Smooth muscle cell (in vitro differentiated cells): ENCODE measurements around the gene CELF4. TPM values are rescaled to one million over a fixed set of nuclear protein-coding genes. Genes with fewer than 3 reads are reported as not detected.

Experiments used
- DNase-seq: peaks from one replicate; lab custom pipeline; 2025; ENCODE audit not compliant: unreplicated experiment; lab: John Stamatoyannopoulos, UW
- H2AFZ ChIP-seq: fragments of 200-600 bp; sonication (generic); 2 replicates; pipeline ENCODE4 v1.6.0; 2016; ENCODE audit warnings: antibody characterized with exemption, low read depth, mild to moderate bottlenecking
- H3F3A ChIP-seq: fragments of 200-600 bp; sonication (generic); 2 replicates; pipeline ENCODE4 v1.6.0; 2017; ENCODE audit warnings: antibody characterized with exemption, low read depth
- H3K27ac ChIP-seq: fragments of 200-600 bp; sonication (generic); 2 replicates; pipeline ENCODE4 v1.5.1; 2016; ENCODE audit warnings: low read depth, mild to moderate bottlenecking
- H3K27me3 ChIP-seq: fragments of 200-600 bp; sonication (generic); 2 replicates; pipeline ENCODE4 v1.6.1; 2016; ENCODE audit warnings: low read depth, mild to moderate bottlenecking
- H3K36me3 ChIP-seq: fragments of 200-600 bp; sonication (generic); 2 replicates; pipeline ENCODE4 v1.5.1; 2016; ENCODE audit warnings: low read depth
- H3K4me1 ChIP-seq: fragments of 200-600 bp; sonication (generic); 2 replicates; pipeline ENCODE4 v1.5.1; 2016; ENCODE audit warnings: low read depth
- H3K4me2 ChIP-seq: fragments of 200-600 bp; sonication (generic); 2 replicates; pipeline ENCODE4 v1.6.0; 2016; ENCODE audit warnings: mild to moderate bottlenecking
- H3K4me3 ChIP-seq: fragments of 200-600 bp; sonication (generic); 2 replicates; pipeline ENCODE4 v1.5.1; 2016; ENCODE audit warnings: mild to moderate bottlenecking
- H3K79me2 ChIP-seq: fragments of 200-600 bp; sonication (generic); 2 replicates; pipeline ENCODE4 v1.6.0; 2016; ENCODE audit warnings: low read depth, mild to moderate bottlenecking
- H3K9ac ChIP-seq: fragments of 200-600 bp; sonication (generic); 2 replicates; pipeline ENCODE4 v1.6.0; 2016; ENCODE audit warnings: low read depth
- H3K9me3 ChIP-seq: fragments of 200-600 bp; sonication (generic); replicated peaks from 2 replicates; pipeline ENCODE4 v1.5.1; 2016; ENCODE audit warnings: low read depth
- H4K20me1 ChIP-seq: fragments of 200-600 bp; sonication (generic); 2 replicates; pipeline ENCODE4 v1.6.0; 2016; ENCODE audit warnings: low read depth
- WGBS: methylation state at CpG from one replicate; pipeline ENCODE4 v1.1.7; 2016; ENCODE audit warnings: low lambda C conversion rate; 5-methylcytosine and 5-hydroxymethylcytosine counted together
- polyA plus RNA-seq: library from polyadenylated mRNA; unstranded; fragments of >200 nt; fragmentation: Nextera tagmentation; extraction: Ambion mirVana; gene quantifications from 2 replicates; pipeline ENCODE4 v1.2.1, GENCODE V29; 2016
- total RNA-seq: library from RNA; depleted of rRNA; stranded (reverse); fragments of >200 nt; gene quantifications from 2 replicates; pipeline ENCODE4 v1.2.3, GENCODE V29; 2014
- TF ChIP-seq, protein P1 (sequence below): fragments of 200-600 bp; sonication (generic); IDR thresholded peaks from 2 replicates; pipeline ENCODE4 v1.5.1; 2017; ENCODE audit warnings: borderline replicate concordance, mild to moderate bottlenecking, antibody characterized with exemption; ENCODE audit not compliant: insufficient read depth, poor library complexity, severe bottlenecking

CELF4 gene
- total and polyA plus RNA-seq, 2 experiments from 2014 or later: 0.40 TPM; not detected in 1

- Histone ChIP-seq H3F3A (no peaks in the 10 kb centered on the region), H3K27me3 (peaks cover under 1% of the 10 kb centered on the region), H3K79me2 (no peaks in the 10 kb centered on the region), H3K9ac (no peak overlapping the region), H3K9me3 (no peaks in the 10 kb centered on the region), H4K20me1 (no peaks in the 10 kb centered on the region), H2AFZ (no peak overlapping the region), H3K4me3 (no peak overlapping the region), H3K27ac (no peak overlapping the region), H3K4me2 (no peak overlapping the region), H3K4me1 (no peaks in the 10 kb centered on the region), H3K36me3 (no peaks in the 10 kb centered on the region)
- 56% methylated on average over 12 of the region's 12 CpGs for WGBS
- TF ChIP-seq, protein P1, sequence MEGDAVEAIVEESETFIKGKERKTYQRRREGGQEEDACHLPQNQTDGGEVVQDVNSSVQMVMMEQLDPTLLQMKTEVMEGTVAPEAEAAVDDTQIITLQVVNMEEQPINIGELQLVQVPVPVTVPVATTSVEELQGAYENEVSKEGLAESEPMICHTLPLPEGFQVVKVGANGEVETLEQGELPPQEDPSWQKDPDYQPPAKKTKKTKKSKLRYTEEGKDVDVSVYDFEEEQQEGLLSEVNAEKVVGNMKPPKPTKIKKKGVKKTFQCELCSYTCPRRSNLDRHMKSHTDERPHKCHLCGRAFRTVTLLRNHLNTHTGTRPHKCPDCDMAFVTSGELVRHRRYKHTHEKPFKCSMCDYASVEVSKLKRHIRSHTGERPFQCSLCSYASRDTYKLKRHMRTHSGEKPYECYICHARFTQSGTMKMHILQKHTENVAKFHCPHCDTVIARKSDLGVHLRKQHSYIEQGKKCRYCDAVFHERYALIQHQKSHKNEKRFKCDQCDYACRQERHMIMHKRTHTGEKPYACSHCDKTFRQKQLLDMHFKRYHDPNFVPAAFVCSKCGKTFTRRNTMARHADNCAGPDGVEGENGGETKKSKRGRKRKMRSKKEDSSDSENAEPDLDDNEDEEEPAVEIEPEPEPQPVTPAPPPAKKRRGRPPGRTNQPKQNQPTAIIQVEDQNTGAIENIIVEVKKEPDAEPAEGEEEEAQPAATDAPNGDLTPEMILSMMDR: no peak
- DNase-seq: no peak
These were observed 16.8 kb downstream of the CELF4 start for GRCh38 chr18:37548679-37549289.

DNA sequence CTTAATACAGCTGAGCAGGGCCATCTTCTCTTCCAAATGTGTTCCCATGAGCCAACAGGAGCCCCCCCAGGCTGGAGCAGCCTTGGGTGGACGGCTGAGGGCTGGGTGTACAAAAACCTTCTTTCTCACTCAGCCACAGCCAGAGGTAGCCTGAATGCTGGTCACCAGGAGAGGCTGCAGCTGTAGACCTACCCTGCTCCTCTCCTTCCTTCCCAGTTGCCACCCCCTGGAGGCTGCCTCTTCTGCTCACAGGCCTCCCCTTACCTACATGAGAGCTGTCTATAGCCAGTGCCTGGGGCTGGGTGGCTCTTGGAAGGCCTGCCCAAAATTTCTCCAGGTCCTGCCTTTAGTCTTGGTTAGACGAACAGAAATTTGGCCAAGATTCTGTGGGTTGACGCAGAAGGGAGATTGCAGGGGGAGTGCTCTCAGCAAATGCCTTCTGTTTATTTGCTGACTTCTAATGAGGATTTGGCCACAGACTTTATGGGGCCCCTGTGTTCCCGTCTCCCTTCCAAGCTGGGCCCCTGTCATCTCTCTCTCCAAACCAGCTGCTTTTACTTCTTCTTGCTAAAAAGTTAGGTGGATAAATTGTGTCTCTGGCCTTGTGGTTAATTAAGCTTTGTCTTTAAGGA is 18.3 kb downstream of the CELF4 start:
- no peak overlapping the region for H3K27ac ChIP-seq
- H3K36me3 ChIP-seq: no peaks in the 10 kb centered on the region
- no peaks in the 10 kb centered on the region for H4K20me1 ChIP-seq
- no peak overlapping the region for H3K4me3 ChIP-seq
- H3K9me3 ChIP-seq: no peaks in the 10 kb centered on the region
- TF ChIP-seq, protein P1: no peak
- H3K9ac ChIP-seq: no peak overlapping the region
- H3F3A ChIP-seq: no peaks in the 10 kb centered on the region
- H3K27me3 ChIP-seq: no peaks in the 10 kb centered on the region
- WGBS: 42% methylated on average over 3 of the region's 4 CpGs
- DNase-seq: no peak
- H2AFZ ChIP-seq: no peak overlapping the region
- no peak overlapping the region for H3K4me2 ChIP-seq
- no peaks in the 10 kb centered on the region for H3K79me2 ChIP-seq
- H3K4me1 ChIP-seq: no peaks in the 10 kb centered on the region

DNA sequence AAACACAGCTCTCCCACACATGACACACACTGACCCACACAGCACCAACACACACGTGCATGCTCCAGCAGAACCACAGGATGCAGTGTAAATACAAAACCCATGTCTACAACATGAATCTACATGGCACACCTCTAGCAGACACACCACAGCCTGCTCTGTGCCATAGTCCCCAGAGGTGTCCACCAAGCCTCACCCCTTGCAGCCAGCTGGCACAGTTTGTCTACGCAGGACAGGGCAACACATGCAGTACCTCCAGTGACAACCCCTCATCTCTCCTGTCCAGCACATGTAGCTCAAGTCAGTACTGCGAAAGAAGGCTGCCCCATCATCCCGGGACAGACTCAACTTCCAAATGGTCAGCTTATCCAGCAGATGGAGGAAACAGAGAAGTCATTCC is 18.9 kb downstream of the CELF4 start:
- H2AFZ ChIP-seq: no peak overlapping the region
- no peak overlapping the region for H3K4me3 ChIP-seq
- H4K20me1 ChIP-seq: no peaks in the 10 kb centered on the region
- H3K4me2 ChIP-seq: no peak overlapping the region
- H3K4me1 ChIP-seq: no peaks in the 10 kb centered on the region
- no peaks in the 10 kb centered on the region for H3K79me2 ChIP-seq
- 78% methylated on average over 4 of the region's 4 CpGs for WGBS
- H3K27me3 ChIP-seq: peaks cover 3% of the 10 kb centered on the region
- H3K27ac ChIP-seq: no peak overlapping the region
- no peak overlapping the region for H3K9ac ChIP-seq
- H3K36me3 ChIP-seq: no peaks in the 10 kb centered on the region
- DNase-seq: no peak
- TF ChIP-seq, protein P1: no peak
- no peaks in the 10 kb centered on the region for H3F3A ChIP-seq
- H3K9me3 ChIP-seq: no peaks in the 10 kb centered on the region

- no peak overlapping the region for H3K27ac ChIP-seq
- no peaks in the 10 kb centered on the region for H4K20me1 ChIP-seq
- no peak overlapping the region for H3K9ac ChIP-seq
- H3K4me3 ChIP-seq: no peak overlapping the region
- DNase-seq: no peak
- no peaks in the 10 kb centered on the region for H3K4me1 ChIP-seq
- H3K79me2 ChIP-seq: no peaks in the 10 kb centered on the region
- H3K27me3 ChIP-seq: peaks cover 5% of the 10 kb centered on the region
- WGBS: 87% methylated on average over 5 of the region's 5 CpGs
- H2AFZ ChIP-seq: no peak overlapping the region
- H3F3A ChIP-seq: no peaks in the 10 kb centered on the region
- TF ChIP-seq, protein P1: no peak
- no peak overlapping the region for H3K4me2 ChIP-seq
- H3K36me3 ChIP-seq: no peaks in the 10 kb centered on the region
- H3K9me3 ChIP-seq: no peaks in the 10 kb centered on the region
These were observed 19.4 kb downstream of the CELF4 start for GRCh38 chr18:37546272-37546537.
